Panc1 (cell line): ENCODE results near the gene DNAH7. TPM values are rescaled to one million over a fixed set of nuclear protein-coding genes. Genes with fewer than 3 reads are reported as not detected.

Experiments used
- ATAC-seq: fragments of 200-7000 bp; cut with Tn5 transposase; 2 replicates; pipeline ENCODE4 v1.9.1; 2020; ENCODE audit warnings: mild to moderate bottlenecking, moderate library complexity
- BruUV-seq: library from RNA; stranded (reverse); fragments of 400-500 nt; replicated peaks from 2 replicates; lab custom pipeline; 2021; lab: Mats Ljungman, UMichigan
- CTCF ChIA-PET: fragments of 300-600 bp; sonication (Branson Sonifier 250); formaldehyde crosslinking; loops from one replicate; lab custom pipeline; 2022; ENCODE audit warnings: antibody characterized with exemption; lab: Charles Lee
- POLR2A ChIA-PET: fragments of 300-600 bp; sonication (Branson Sonifier 250); formaldehyde crosslinking; loops from one replicate; lab custom pipeline; 2022; ENCODE audit warnings: antibody characterized with exemption; lab: Charles Lee
- DNase-seq: peaks from one replicate; pipeline ENCODE4 v3.0.0-alpha.2; 2010; ENCODE audit warnings: low read depth, low spot score
- H3K27ac ChIP-seq: 2 replicates; pipeline ENCODE4 v1.5.1; 2011; ENCODE audit warnings: mild to moderate bottlenecking, low read length, inconsistent platforms
- H3K27me3 ChIP-seq: fragments of 200-500 bp; sonication (Bioruptor generic); 2 replicates; pipeline ENCODE4 v1.6.0; 2014; ENCODE audit warnings: low read length, inconsistent platforms; ENCODE audit not compliant: control insufficient read depth, insufficient read depth
- H3K36me3 ChIP-seq: fragments of 200-500 bp; sonication (Bioruptor generic); 2 replicates; pipeline ENCODE4 v1.5.1; 2014; ENCODE audit warnings: inconsistent platforms, mild to moderate bottlenecking, low read length, moderate library complexity; ENCODE audit not compliant: control insufficient read depth, insufficient read depth
- H3K4me1 ChIP-seq: 2 replicates; pipeline ENCODE4 v1.5.1; 2011; ENCODE audit warnings: inconsistent platforms, mild to moderate bottlenecking, low read length, moderate library complexity; ENCODE audit not compliant: control insufficient read depth, insufficient read depth
- H3K4me3 ChIP-seq, 2 experiments: 2 replicates each; pipeline ENCODE4 v1.5.1; 2011 to 2012; ENCODE audit warnings: low read depth in 2 of 2, low read length in 2 of 2, mild to moderate bottlenecking in 2 of 2, inconsistent platforms in 1 of 2, moderate library complexity in 1 of 2
- H3K9me3 ChIP-seq: fragments of 200-500 bp; sonication (Bioruptor generic); 2 replicates; pipeline ENCODE4 v1.5.1; 2014; ENCODE audit warnings: low read depth, mild to moderate bottlenecking, inconsistent platforms, low read length, moderate library complexity; ENCODE audit not compliant: control insufficient read depth, insufficient read depth
- CTCF ChIP-seq: fragments of 450-650 bp; IDR thresholded peaks from 2 replicates; pipeline ENCODE4 v1.5.1; 2017; ENCODE audit warnings: mild to moderate bottlenecking
- POLR2AphosphoS5 ChIP-seq: IDR thresholded peaks from 2 replicates; pipeline ENCODE4 v1.6.1; 2012; ENCODE audit warnings: mild to moderate bottlenecking, low read depth, low read length, moderate library complexity
- REST ChIP-seq, 2 experiments: IDR thresholded peaks; 2 replicates each; pipeline ENCODE4 v1.6.1; 2011 to 2012; ENCODE audit warnings: low read depth in 2 of 2, control low read depth in 1 of 2, low read length in 1 of 2, mild to moderate bottlenecking in 1 of 2, moderate library complexity in 1 of 2; ENCODE audit not compliant: insufficient read depth in 1 of 2
- SIN3A ChIP-seq: IDR thresholded peaks from 2 replicates; pipeline ENCODE4 v1.6.1; 2012; ENCODE audit warnings: low read depth, mild to moderate bottlenecking, low read length, moderate library complexity, borderline replicate concordance; ENCODE audit not compliant: insufficient read depth
- TCF7L2 ChIP-seq: IDR thresholded peaks from 2 replicates; pipeline ENCODE4 v1.6.1; 2011; ENCODE audit warnings: mild to moderate bottlenecking, low read depth, low read length, inconsistent platforms
- in situ Hi-C: cut with HindIII; loops from 2 replicates; pipeline ENCODE4 v1.10.0; 2016; ENCODE audit warnings: low sequenced_read_pairs, low pct_unique_long_range_greater_than_20kb
- intact Hi-C: fragments of 100-400 bp; cut with micrococcal nuclease; formaldehyde crosslinking; loops from one replicate; pipeline ENCODE4 v1.10.0; 2022; ENCODE audit not compliant: unreplicated experiment
- total RNA-seq: library from RNA; stranded (reverse); gene quantifications from one replicate; pipeline ENCODE4 v1.2.1, GENCODE V29; 2021; ENCODE audit not compliant: unreplicated experiment

DNAH7 gene
- total RNA-seq, 1 experiment from 2014 or later: 0.98 TPM

DNA sequence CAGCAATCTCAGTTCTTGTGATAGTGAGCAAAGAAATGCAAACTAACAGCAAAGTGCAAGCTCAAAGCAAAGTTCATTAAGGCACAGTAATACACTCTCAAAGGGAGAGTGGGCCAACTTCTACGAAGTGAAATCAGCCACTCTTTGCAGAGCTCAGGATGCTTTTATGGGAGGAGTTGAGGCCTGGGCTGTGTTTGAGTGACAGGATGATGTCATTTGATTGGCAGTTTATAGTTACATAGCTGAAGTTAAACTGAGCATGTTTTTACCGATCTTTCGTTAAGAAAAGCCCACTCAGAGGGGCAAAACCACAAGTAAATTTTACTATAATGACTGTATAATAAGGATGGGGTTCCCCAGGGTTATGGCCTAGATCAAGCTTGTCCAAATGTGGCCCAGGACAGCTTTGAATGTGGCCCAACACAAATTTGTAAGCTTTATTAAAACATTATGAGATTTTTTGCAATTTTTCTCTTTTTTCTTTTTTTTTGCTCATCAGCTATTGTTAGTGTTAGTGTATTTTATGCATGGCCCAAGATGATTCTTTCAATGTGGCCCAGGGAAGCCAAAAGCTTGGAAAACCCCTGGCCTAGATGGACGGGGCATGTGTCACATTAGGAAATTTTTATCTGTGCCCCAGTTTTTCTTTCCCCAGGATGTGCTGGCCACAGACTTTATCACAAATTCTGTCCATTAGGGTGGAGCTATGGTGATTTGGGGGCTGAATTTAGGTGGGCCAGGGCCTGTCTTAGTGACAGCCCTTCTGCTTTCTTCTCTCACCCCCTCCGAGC, 8.3 kb upstream of the DNAH7 start:
- in situ Hi-C loops (no loop called here), intact Hi-C loops (loop anchor here (5.0 kb wide), 2 partner anchors 200 to 260 kb away; no protein-coding TSS in a partner anchor)
- ATAC-seq: no peak
- Histone ChIP-seq H3K4me3 (no peak overlapping the region), H3K27me3 (peaks cover 2% of the 10 kb centered on the region; the same call in 1 of the 2 replicates), H3K4me1 (no peaks in the 10 kb centered on the region), H3K27ac (no peak overlapping the region), H3K9me3 (no peaks in the 10 kb centered on the region), H3K36me3 (no peaks in the 10 kb centered on the region)
- POLR2A ChIA-PET: no interaction called here
- no peak for TF ChIP-seq SIN3A
- TF ChIP-seq REST (IDR thresholded peaks at IDR 0.05; ENCODE audit: insufficient read depth in 1 of 2, low read depth in 2 of 2, low read length in 1 of 2): no peak
- no peak for TF ChIP-seq POLR2AphosphoS5
- no peak for TF ChIP-seq TCF7L2
- DNase-seq: no peak
- CTCF ChIA-PET: interaction anchor here (1.1 to 1.3 kb wide), 2 partner anchors 94 to 260 kb away, joined by 3 to 4 read pairs; partner anchors contain the start of gene STK17B
- no TSS peak for BruUV-seq

DNA sequence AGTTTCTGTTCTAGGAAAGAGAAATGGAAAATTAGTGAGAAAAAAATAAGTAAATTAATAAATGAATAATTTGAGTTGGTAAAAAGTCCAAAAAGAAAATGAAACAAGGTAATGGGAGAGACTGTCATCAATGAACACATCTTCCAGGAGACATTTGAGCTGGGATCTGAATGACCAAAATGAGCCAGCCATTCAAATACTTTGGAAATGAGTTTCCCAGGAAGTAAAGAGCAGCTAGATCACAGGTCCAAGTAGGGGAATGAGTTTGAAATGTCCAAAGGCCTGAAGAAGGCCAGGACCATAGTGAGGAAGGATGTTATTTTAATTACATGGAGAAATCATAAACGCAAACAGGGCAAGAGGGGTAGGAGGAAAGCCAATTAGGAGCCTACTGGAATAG, 6.6 kb upstream of the DNAH7 start:
- CTCF ChIA-PET: no interaction called here
- Histone ChIP-seq H3K36me3 (no peaks in the 10 kb centered on the region), H3K27me3 (peaks cover 2% of the 10 kb centered on the region; the same call in 1 of the 2 replicates), H3K4me3 (no peak overlapping the region), H3K27ac (no peak overlapping the region), H3K4me1 (no peaks in the 10 kb centered on the region), H3K9me3 (no peaks in the 10 kb centered on the region)
- in situ Hi-C loops (no loop called here), intact Hi-C loops (loop anchor here (5.0 kb wide), 2 partner anchors 202 to 262 kb away; no protein-coding TSS in a partner anchor)
- POLR2A ChIA-PET: no interaction called here
- DNase-seq (no peak), ATAC-seq (no peak)
- no TSS peak for BruUV-seq
- TF ChIP-seq SIN3A (no peak), TCF7L2 (no peak), REST (IDR thresholded peaks at IDR 0.05; ENCODE audit: insufficient read depth in 1 of 2, low read depth in 2 of 2, low read length in 1 of 2) (no peak), POLR2AphosphoS5 (no peak), CTCF (no peak)
